Activated naive CD8-positive, alpha-beta T cell (primary cell): Measurements from ENCODE around the gene ATG4D.
"Not testable (repeated sequence)": the region's sequence is repeated elsewhere in the genome, so short reads cannot be mapped to it uniquely, and the experiment has no call there.

Source experiments
- H3K27ac Mint-ChIP-seq: one replicate; pipeline ENCODE4 v1.8.0; 2021; ENCODE audit warnings: mixed read lengths
- H3K27me3 Mint-ChIP-seq: one replicate; pipeline ENCODE4 v1.8.0; 2021; ENCODE audit warnings: mixed read lengths
- H3K36me3 Mint-ChIP-seq: one replicate; pipeline ENCODE4 v1.8.0; 2021; ENCODE audit warnings: mixed read lengths
- H3K4me1 Mint-ChIP-seq: one replicate; pipeline ENCODE4 v1.8.0; 2021; ENCODE audit warnings: low read depth, mixed read lengths
- H3K4me3 Mint-ChIP-seq: one replicate; pipeline ENCODE4 v1.8.0; 2021; ENCODE audit warnings: mild to moderate bottlenecking, mixed read lengths
- H3K9me3 Mint-ChIP-seq: one replicate; pipeline ENCODE4 v1.8.0; 2021; ENCODE audit warnings: low read depth, mixed read lengths

The ATG4D gene

DNA sequence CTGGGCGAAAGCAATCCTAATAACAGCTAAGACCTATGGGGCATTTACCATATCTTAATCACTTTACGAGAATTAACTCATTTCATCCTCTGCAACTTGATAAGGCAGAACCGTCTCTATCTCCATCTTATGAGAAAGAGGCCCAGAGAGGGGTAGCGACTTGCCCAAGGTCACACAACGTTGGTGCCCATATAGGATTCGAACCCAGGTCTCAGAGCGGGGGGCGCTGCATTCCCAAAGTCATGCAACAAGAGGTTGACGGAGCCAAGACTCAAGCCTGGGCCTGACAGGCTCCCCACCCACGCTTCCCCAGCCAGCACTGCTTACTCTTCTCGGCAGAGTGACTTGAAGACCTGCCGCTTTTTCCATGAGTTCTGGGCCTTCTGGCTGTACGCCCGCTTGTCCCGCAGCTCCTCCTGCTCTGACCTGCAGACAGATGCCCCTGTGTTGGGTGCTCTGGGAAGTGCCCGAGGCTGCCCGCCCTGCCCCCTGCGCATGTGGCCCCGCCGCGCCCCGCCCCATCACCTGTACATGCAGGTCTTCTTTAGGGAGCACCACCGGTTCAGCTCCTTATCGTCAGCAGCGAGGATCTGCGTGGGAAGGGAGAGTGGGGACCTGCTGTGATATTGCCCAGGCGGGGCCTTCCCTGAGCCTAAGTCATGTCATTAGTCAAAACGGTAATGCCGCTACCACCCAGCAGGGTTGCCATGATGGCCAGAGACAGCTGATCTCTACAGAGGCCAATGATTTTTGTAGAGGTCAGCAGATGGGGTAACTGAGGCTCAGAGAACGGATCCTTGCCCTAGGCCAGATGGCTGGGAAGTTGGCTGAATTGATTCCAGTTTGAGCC lies 11.3 kb downstream of the ATG4D start:
- Mint-ChIP-seq H3K27me3 (no peaks in the 10 kb centered on the region), H3K9me3 (no peaks in the 10 kb centered on the region)

DNA sequence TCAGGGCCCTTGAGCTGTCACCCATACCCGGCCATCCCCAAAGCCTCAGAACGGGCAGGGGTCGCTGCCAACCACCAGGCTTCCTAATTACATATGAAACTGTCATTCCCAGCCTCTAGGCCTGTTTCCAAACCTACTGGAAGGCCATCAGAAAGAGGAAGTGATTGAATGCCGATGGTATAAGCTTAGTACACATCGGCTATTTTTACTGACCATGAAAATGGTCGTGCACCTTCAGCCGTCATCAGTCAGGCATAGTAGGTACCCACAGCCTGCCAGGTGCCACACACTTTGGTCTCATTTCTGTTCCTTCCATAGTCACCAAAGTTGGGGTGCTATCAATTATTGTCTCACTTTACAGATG lies 11.9 kb downstream of the ATG4D start:
- Mint-ChIP-seq H3K9me3 (no peaks in the 10 kb centered on the region), H3K4me1 (peaks cover 44% of the 10 kb centered on the region), H3K36me3 (no peaks in the 10 kb centered on the region), H3K27ac (no peak overlapping the region), H3K27me3 (no peaks in the 10 kb centered on the region), H3K4me3 (no peak overlapping the region)

More for the DNA sequence above, 11.3 kb downstream of the ATG4D start:
- Mint-ChIP-seq H3K4me3 (peak overlapping the region; percentile 59), H3K27ac (peak overlapping the region; percentile 82), H3K4me1 (peaks cover 50% of the 10 kb centered on the region), H3K36me3 (no peaks in the 10 kb centered on the region)

DNA sequence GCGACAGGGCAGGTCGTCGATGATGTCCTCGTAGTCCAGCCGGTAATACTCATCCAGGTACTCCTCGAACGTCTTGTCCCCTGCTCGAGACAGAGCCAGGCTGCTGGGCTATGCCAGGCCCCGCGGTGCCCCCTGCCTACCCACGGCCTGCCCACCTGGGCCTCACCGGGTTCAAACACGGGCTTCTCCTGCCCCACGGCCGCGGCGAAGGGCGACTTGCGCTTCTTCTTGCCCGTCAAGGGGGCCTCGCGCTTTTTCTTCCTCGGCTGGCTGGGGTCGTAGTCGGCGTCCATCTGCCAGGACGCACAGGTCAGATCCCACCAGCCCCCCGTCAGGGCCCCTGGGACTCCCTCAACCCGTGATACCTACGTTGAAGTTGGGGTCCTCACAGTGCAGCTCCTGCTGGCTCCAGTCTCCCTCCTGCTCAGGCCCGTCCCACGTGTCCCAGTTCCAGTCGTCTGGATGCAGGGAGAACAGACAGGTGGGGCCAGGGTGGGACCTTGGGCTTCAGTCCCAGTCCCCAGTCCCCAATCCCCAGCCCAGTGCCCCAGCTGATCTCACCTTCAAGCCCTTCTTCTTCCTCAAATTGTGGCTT lies 14.0 kb downstream of the ATG4D start:
- H3K4me3 Mint-ChIP-seq = no peak overlapping the region
- H3K27ac Mint-ChIP-seq = peak overlapping the region; percentile 41
- H3K36me3 Mint-ChIP-seq = no peaks in the 10 kb centered on the region
- H3K27me3 Mint-ChIP-seq = no peaks in the 10 kb centered on the region
- peaks cover 40% of the 10 kb centered on the region for H3K4me1 Mint-ChIP-seq
- H3K9me3 Mint-ChIP-seq = no peaks in the 10 kb centered on the region

DNA sequence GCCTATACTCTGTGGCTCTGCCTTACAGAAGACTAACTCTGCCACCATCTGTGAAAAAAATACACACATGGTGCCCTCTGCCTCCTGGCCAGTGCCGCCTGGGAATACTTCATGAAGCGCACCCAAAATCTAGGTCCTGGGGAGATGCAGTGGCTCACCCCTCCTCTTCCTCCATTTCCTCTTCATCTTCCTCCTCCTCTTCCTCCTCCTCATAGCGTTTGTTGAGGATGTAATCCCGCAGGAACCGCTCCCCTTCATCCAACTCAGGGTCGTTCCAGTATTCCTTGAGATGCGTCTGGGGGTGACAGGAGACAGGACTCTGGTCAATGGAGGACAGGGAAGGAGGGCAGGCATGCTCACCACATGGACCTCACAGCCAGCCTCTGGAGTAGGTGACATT lies 16.4 kb downstream of the ATG4D start:
- H3K9me3 Mint-ChIP-seq = no peaks in the 10 kb centered on the region
- peaks cover 2% of the 10 kb centered on the region for H3K36me3 Mint-ChIP-seq
- no peak overlapping the region for H3K27ac Mint-ChIP-seq
- no peak overlapping the region for H3K4me3 Mint-ChIP-seq
- H3K27me3 Mint-ChIP-seq = no peaks in the 10 kb centered on the region
- peaks cover 31% of the 10 kb centered on the region for H3K4me1 Mint-ChIP-seq

DNA sequence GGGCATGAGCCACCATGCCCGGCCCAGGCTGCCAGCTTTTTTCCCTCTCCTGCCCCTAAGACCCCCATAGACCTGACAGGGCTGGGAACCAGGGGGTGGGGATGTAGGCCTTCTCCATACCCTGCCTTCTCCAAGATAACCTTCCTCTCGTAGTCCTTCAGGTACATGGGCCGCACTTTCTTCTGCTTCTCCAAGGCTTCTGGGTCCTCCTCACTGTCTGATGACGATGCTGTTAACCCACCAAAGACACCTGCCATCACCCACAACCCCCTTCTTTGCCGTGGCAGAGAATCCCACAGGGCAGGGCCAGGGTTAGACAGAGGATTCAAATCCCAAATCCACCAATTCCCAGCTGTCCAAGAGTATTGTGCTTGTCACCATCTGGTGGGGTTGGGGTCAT lies 18.9 kb downstream of the ATG4D start:
- Mint-ChIP-seq H3K36me3 (peaks cover 3% of the 10 kb centered on the region), H3K9me3 (no peaks in the 10 kb centered on the region), H3K4me1 (peaks cover 34% of the 10 kb centered on the region), H3K27ac (no peak overlapping the region), H3K27me3 (no peaks in the 10 kb centered on the region), H3K4me3 (no peak overlapping the region)

DNA sequence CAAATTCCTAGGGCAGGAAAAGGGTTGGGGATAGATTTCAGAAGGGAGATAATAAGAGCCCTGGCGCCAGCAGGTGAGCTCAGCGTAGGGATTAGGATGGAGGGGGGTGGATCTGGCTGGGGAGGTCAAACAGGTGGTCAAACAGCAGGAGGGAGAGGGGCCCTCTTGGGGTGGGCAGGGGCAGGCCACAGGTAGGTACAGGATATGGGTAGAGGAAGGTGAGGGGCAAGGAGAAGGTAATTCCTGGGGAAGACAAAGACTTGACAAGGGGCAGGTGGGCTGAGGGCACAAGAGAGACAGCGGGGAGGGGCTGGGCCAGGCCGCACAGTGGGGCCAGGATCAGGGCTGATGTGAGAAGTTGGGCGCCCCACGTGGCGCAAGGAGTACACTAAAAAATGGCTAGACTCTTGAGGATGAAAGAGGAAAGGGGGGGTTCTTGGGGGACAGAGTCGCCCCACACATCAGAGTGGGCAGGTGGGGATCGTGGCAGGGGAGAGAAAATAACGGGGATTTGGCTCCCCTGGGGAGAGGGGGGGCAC lies 21.4 kb downstream of the ATG4D start:
- H3K4me1 Mint-ChIP-seq = peaks cover 47% of the 10 kb centered on the region
- peak overlapping the region; percentile 98 for H3K4me3 Mint-ChIP-seq
- H3K9me3 Mint-ChIP-seq = no peaks in the 10 kb centered on the region
- peak overlapping the region; percentile 95 for H3K27ac Mint-ChIP-seq
- no peaks in the 10 kb centered on the region for H3K27me3 Mint-ChIP-seq
- H3K36me3 Mint-ChIP-seq = peaks cover 3% of the 10 kb centered on the region

DNA sequence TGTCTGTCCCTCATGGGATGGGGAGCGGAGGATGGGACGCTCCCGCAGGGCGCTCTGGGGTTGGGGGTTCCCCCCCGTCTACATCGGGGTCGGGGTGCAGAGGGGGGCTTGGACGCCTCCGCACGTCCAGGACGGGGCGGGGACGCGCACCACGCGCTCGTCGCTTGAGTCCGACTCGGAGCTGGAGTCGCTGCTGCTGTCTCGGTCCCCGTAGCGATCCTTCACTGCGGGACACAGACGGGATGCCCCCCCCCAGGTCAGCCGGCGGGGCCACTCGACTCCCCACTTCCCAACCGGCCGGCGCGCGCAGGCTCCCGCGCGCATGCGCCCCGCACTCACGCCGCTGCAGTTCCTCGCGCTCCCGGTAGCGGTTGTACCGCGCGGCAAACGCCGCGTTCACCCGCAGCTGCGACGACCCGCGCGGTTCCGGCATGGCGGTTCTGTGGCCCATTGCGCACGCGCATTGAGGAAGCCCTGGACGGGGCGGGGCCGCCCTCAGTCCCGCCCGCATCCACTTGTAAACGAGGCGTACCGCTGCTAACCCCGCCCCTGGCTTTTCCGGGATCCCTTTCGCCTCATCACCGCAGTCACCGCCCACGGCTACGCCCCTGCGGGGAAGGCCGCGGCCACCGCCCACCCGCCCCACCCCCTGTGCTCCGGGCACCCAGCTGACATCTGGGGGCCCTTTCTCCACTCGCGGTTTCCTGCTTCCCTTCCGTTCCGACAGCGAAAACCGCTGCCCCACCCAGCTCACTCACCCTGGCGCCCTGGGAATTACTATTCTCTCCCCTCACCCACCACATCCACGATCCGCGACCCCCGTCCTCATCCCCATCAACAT lies 22.1 kb downstream of the ATG4D start, which contains the start of gene KRI1:
KRI1 (minus strand) TSS at position 444 of the 841 bp plus-strand sequence; CDS start at position 433, 11 bp downstream.
- Mint-ChIP-seq H3K36me3 (peaks cover 3% of the 10 kb centered on the region), H3K27ac (peak within 1 kb of the TSS; percentile 95), H3K4me3 (peak within 1 kb of the TSS; percentile 98), H3K4me1 (peaks cover 48% of the 10 kb centered on the region), H3K9me3 (no peaks in the 10 kb centered on the region), H3K27me3 (no peaks in the 10 kb centered on the region)

DNA sequence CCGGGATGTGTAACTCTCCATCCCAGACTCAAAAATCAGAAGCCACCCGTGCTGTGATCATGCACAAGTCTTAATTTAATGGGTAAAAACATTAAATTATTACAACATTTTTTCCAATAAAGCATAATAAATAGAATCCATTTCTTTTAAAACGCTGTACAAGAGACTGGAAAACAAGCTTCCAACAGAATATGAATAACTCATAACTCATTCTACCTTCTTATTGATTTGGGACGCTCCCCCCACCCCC lies 22.6 kb downstream of the ATG4D start:
- H3K4me1 Mint-ChIP-seq = peaks cover 47% of the 10 kb centered on the region
- no peaks in the 10 kb centered on the region for H3K9me3 Mint-ChIP-seq
- no peaks in the 10 kb centered on the region for H3K27me3 Mint-ChIP-seq
- peak overlapping the region; percentile 98 for H3K4me3 Mint-ChIP-seq
- H3K36me3 Mint-ChIP-seq = peaks cover 3% of the 10 kb centered on the region
- peak overlapping the region; percentile 93 for H3K27ac Mint-ChIP-seq

DNA sequence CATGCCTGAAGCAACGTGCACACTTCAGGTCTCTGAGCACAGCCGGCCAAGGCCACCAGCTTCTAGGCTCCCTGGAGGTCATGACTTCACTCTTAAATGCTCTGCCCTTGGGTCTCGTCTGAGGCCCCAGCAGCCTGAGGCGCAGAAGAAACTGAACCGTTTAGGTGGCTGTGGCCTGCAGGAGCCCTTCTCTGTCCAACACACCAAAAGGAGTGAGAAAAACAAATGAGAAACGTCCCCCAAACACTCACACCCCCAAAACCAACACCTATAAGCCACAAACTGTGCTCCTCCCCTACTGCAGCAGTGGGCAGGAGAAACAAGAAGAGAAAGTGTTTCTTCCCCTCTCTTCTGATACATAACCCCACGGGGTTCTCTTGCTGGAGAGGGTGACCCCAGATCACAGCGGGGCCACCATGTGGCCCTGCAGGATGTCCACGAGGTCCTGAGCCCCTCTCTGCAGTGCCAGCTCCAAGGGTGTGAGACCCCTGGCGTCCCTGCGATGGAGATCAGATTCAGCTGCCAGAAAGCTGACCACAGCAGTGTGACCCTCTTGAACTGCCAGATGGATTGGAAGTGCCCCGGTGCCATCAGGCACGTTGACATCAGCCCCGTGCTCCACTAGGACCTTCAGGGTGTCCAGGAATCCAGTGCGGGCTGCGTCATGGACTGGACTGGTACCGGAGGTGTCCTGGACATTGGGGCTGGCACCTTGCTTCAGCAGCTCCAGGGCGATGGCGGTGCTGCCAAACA lies 23.1 kb downstream of the ATG4D start:
- H3K27me3 Mint-ChIP-seq = no peaks in the 10 kb centered on the region
- H3K27ac Mint-ChIP-seq = peak overlapping the region; percentile 93
- peaks cover 3% of the 10 kb centered on the region for H3K36me3 Mint-ChIP-seq
- peak overlapping the region; percentile 98 for H3K4me3 Mint-ChIP-seq
- no peaks in the 10 kb centered on the region for H3K9me3 Mint-ChIP-seq
- peaks cover 44% of the 10 kb centered on the region for H3K4me1 Mint-ChIP-seq

DNA sequence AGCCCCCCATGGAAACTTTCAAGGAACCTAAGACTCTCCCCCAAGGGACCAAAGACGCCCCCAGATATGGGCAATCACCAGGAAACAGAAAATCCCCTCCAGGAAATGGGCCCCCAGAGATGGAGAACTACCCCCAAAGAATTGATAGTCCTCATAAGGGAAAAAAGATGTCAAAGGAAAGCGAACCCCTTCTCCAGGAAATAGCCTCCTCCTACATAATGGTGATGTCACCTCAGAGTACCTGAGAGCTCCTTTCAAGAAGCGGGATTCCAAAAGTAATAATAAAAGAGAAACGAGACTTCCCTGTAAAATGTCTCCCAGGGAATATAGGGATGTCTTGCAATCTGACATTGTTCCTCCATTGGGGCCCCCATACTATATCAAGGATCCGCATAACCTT lies 24.0 kb downstream of the ATG4D start:
- Mint-ChIP-seq H3K36me3 (peaks cover 3% of the 10 kb centered on the region), H3K27ac (peak overlapping the region; percentile 93), H3K4me1 (peaks cover 48% of the 10 kb centered on the region), H3K4me3 (peak overlapping the region; percentile 98), H3K9me3 (no peaks in the 10 kb centered on the region), H3K27me3 (no peaks in the 10 kb centered on the region)

DNA sequence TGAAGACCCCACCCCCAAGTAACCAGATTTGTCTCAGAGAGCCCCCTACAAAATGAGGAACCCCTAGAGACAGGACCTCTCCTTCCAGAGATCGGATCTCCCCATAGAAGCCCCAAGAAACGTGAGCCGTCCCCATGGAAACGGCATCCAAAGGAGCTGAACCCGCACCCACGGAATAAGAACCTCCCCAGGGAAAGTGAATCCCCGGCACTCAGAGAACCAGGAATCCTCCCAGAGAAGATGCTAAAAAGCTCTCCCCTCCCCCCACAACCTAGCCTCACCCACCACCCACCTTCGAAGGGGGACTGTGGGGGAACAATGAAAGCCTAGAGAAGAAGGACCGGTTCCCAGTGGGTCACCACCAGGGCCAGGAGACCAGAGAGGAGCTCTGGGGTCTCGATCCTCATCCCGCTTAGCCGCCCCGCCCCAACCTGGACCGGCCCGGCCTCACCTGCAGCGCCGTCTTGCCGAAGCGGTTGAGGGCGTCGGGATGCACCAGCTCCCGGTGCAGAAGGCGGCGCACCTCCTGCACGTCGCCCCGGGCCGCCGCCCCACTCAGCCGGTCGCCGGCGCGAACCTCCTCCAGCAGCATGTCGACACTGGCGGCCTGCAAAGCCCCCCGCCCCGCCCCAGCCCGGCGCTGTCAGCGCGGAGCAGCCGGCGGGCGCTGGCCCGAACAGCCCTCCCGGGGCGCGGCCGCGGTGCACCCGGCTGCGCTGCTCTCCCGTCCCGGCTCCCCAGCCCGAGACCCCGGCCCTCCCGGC lies 24.5 kb downstream of the ATG4D start:
- Mint-ChIP-seq H3K4me1 (peaks cover 47% of the 10 kb centered on the region), H3K27ac (peak overlapping the region; percentile 93), H3K27me3 (no peaks in the 10 kb centered on the region), H3K36me3 (peaks cover 3% of the 10 kb centered on the region), H3K9me3 (no peaks in the 10 kb centered on the region), H3K4me3 (peak overlapping the region; percentile 98)

DNA sequence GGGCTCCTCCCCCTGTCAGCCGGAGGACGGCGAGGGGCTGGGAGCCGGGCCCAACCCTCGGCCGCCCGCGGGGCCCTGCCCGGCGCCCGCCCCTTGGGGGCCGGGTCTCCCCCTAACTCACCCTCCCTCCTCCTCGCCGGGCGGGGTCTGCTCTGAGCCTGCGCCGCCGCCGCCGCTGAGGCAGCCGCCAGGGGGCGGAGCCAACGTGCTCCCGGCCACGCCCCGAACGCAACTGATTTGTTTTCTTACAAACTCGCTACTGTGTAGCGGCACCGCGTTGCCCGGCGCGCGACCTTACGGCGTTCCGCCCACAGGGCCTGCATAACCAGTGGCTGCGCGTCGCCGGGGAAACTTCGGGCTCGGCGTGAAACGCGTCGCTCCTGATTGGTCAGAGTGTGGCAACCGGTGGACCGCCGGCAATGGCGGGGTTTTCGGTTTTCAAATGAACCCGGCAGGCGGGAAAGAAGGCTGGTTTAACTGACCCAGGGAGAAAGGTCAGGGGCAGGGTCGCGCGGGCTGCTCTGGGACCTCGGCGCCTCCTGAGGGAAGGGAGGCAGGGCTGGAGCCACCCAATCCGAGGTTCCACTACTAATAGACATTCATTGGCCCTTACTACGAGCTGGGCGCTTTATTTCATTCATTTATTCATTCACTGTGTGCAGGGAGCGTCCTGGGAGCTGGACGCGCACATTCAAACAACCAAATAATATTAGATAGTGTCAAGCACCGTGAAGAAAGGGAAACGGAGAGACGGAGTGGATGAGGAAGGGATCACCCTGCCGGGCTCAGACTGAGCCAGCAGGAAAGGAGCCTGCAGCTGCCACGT lies 25.3 kb downstream of the ATG4D start, which contains the start of gene CDKN2D:
CDKN2D (minus strand) TSS at position 154 of the 826 bp plus-strand sequence. CDS start 326 bp downstream, outside the sequence.
- peaks cover 3% of the 10 kb centered on the region for H3K36me3 Mint-ChIP-seq
- peaks cover 44% of the 10 kb centered on the region for H3K4me1 Mint-ChIP-seq
- H3K27me3 Mint-ChIP-seq = no peaks in the 10 kb centered on the region
- peak within 1 kb of the TSS; percentile 98 for H3K4me3 Mint-ChIP-seq
- H3K27ac Mint-ChIP-seq = peak within 1 kb of the TSS; percentile 97
- H3K9me3 Mint-ChIP-seq = no peaks in the 10 kb centered on the region

DNA sequence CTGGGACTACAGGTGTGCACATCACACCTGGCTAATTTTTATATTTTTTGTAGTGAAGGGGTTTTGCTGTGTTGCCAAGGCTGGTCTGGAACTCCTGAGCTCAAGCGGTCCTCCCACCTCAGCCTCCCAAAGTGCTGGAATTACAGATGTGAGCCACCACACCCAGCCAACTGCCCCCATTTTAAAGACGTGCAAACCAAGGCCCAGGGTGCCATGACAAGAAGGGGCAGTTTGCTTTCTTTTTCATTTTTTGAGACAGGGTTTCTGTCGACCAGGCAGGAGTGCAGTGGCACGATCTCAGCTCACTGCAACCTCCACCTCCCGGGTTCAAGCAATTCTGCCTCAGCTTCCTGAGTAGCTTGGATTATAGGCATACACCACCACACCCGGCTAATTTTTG lies 30.1 kb downstream of the ATG4D start:
- not testable (repeated sequence) for H3K27ac Mint-ChIP-seq, H3K27me3 Mint-ChIP-seq, H3K9me3 Mint-ChIP-seq

More for the DNA sequence above, 30.1 kb downstream of the ATG4D start:
- not testable (repeated sequence) for H3K36me3 Mint-ChIP-seq, H3K4me3 Mint-ChIP-seq
- peaks cover 14% of the 10 kb centered on the region for H3K4me1 Mint-ChIP-seq
